Hypothalamus (tissue), 51 donors: ENCODE data around the gene CFAP410.
"Not testable (repeated sequence)": the region's sequence is repeated elsewhere in the genome, so short reads cannot be mapped to it uniquely, and the experiment has no call there.

Experiments
- DNase-seq, 51 donors: peaks; one replicate each; lab custom pipeline; 2025; lab: John Stamatoyannopoulos, UW

Gene CFAP410

GRCh38 chr21:44370027-44370735, 31.0 kb upstream of the CFAP410 start:
- no peak for DNase-seq

- DNase-seq: peak in 2 of 51 donors; percentile 9 to 42
Measured at GRCh38 chr21:44368711-44369446, 29.7 kb upstream of the CFAP410 start.

- no peak for DNase-seq
Measured at GRCh38 chr21:44366586-44367211, 27.5 kb upstream of the CFAP410 start.

GRCh38 chr21:44365967-44366585, 26.9 kb upstream of the CFAP410 start:
- DNase-seq: no peak

DNA sequence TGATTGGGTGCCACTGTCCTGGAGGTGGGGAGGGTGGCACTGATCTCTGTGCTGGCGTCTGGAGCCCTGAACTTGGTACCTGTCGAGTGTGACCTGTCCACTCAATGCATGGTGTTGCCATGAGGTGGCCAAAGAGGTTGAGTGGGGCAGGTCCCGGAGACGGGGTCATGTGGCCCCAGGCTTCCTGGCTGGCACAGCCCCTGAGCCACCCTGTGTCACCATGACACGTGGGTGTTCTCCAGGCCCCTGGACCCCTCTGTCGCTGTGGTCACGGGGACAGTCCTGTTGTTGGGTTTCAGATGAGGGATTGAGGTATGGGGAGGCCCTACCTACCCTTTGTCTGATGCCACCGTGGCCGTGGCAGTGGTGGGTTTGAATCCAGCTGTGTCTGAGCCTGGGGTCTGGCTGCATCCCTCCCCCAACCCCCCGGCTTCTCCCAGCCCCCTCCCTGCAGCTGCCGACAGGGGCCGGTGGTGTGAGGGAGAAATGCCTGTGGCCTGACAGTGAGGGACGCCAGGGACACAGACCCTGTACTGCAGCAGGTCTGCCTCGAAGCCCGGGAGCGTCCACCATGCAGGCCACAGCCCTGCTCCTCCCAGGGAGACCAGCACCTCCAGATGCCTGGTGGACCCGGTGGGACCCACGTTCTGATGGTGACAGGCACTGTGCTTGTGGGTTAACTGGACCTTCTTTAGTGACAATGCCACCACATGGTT, 26.2 kb upstream of the CFAP410 start:
- no peak for DNase-seq

GRCh38 chr21:44364151-44365053, 25.2 kb upstream of the CFAP410 start:
- DNase-seq: no peak

DNA sequence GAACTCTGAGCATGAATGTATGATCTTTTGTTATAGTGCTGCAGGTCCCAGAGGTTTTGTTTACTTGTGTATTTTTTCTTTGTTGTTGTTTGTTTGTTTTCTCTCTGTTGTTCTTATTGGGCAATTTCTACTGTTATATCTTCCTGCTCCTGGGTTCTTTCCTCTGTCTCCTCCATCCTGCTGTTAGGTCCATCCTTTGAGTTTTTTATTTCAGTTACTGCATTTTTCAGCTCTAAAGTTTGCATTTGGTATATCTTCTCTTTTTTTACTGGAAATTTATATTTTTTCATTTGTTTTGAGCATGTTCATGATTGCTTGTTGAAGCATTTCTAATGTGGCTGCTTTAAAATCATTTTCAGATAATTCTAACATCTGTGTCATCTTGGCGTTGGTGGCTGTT, 24.1 kb upstream of the CFAP410 start:
- DNase-seq: no peak

DNA sequence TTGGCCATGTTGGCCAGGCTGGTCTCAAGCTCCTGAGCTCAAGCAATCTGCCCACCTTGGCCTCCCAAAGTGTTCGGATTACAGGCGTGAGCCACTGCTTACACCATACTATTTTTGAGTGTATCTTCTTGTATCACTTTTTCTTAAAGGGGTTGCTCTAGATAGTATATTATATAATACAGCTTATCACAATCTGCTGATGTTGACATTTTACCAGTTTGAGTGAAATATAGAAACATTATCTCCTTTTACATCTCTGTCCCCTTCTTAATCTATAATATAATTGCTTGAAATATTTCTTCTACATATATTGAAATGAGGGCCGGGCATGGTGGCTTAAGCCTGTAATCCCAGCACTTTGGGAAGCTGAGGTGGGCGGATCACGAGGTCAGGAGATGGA, 22.7 kb upstream of the CFAP410 start:
- DNase-seq: not testable (repeated sequence)

DNA sequence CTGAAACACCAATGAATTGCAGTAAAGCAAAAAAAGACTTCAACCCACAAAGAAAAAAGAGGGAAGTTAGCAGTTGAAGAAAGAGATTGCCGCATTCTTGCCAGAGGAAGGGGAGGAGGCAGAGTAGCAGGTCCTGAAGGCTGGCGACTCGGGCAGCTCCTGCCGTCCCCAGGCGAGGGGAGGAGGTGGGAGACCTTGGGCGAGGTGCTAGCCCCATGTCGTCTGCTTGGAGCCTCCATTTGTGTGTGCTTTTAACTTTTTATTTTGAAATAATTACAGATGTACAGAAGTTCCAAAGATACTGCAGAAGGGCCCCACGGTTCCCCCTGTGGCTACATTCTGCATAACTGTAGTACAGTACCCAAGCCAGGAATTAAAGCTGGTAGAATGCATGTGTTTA, 21.0 kb upstream of the CFAP410 start:
- no peak for DNase-seq

- no peak for DNase-seq
Measured at GRCh38 chr21:44359396-44359795, 20.2 kb upstream of the CFAP410 start.

- no peak for DNase-seq
Measured at GRCh38 chr21:44357064-44357837, 18.1 kb upstream of the CFAP410 start.

DNA sequence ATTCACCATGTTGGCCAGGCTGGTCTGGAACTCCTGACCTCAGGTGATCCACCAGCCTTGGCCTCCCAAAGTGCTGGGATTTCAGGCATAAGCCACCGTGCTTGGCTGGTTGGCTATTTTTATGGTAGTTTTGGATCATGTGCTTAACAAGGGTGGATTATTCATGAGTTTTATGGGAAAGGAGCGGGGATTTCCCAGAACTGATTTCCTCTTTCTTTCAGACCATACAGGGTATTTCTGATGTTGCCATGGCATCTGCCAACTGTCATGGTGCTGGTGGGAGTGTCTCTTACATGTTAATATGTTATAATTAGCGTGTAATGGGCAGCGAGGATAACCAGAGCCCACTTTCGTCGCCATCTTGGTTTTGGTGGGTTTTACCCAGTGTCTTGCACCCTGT, 17.4 kb upstream of the CFAP410 start:
- DNase-seq: no peak

- no peak for DNase-seq
Measured at GRCh38 chr21:44356160-44356559, 17.0 kb upstream of the CFAP410 start.

- DNase-seq: no peak
Measured at GRCh38 chr21:44354775-44355771, 15.9 kb upstream of the CFAP410 start.

GRCh38 chr21:44354001-44354405, 14.8 kb upstream of the CFAP410 start:
- no peak for DNase-seq

DNA sequence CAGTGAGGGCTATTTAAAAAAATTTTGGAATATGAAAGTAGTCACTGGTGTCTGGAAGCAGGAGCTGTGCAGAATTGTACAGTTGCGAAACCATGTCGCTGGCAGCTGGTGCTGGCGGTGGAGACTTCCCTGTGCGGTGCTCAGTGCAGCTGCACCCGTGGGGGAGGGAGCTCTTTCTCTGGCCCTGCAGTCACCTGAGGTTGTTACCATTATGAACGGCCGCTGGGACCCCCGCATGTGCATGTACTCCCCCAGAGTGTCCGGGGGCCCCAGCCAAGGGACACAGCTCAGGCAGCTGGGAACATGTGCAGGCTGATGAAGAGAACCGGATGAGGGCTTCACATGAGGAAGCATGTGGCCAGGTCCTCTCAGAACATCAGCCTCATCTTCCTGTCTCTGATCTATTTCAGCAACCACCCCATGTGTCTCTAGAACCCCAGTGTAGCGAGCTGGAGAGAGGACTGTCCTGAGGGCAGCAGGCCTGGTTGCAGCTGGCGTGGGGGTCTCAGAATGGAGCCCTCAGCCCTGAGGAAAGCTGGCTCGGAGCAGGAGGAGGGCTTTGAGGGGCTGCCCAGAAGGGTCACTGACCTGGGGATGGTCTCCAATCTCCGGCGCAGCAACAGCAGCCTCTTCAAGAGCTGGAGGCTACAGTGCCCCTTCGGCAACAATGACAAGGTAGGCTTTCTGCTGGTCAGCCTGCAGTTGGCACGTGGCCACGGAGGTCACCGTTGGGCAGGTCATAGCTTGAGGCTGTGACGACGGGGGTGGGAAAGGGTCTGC, 14.2 kb upstream of the CFAP410 start, which contains the start of gene TRPM2:
TSS of gene TRPM2 (plus strand) at position 431 of the 780 bp plus-strand sequence. CDS start at position 511, 80 bp downstream.
- peak in 2 of 51 donors; percentile 28 to 55 for DNase-seq
